Liver (tissue), 9 donors: ENCODE data around the gene FAM222A. TPM values are rescaled to one million over a fixed set of nuclear protein-coding genes. Genes with fewer than 3 reads are reported as not detected.

Source experiments
- DNase-seq: peaks from one replicate; pipeline ENCODE4 v3.0.0-alpha.2; 2017; ENCODE audit warnings: low spot score
- H3K27ac ChIP-seq, 2 donors: one replicate each; pipeline ENCODE4 v1.7.0; 2013; ENCODE audit warnings: inconsistent platforms in 2 of 2, low read length in 2 of 2, control low read depth in 1 of 2, low read depth in 1 of 2, mild to moderate bottlenecking in 1 of 2
- H3K27me3 ChIP-seq, 4 donors: one replicate each; pipeline versions ENCODE4 v1.6.1 to v1.7.0; 2013; ENCODE audit warnings: low read length in 3 of 4, inconsistent platforms in 1 of 4, mild to moderate bottlenecking in 1 of 4, moderate library complexity in 1 of 4; ENCODE audit not compliant: control insufficient read depth in 4 of 4, insufficient read depth in 4 of 4
- H3K36me3 ChIP-seq, 4 donors: one replicate each; pipeline versions ENCODE4 v1.6.1 to v1.7.0; 2013; ENCODE audit warnings: low read length in 3 of 4, mild to moderate bottlenecking in 3 of 4, low read depth in 1 of 4, moderate library complexity in 1 of 4; ENCODE audit not compliant: control insufficient read depth in 4 of 4, insufficient read depth in 3 of 4
- H3K4me1 ChIP-seq, 4 donors: one replicate each; pipeline versions ENCODE4 v1.6.1 to v1.7.0; 2013; ENCODE audit warnings: low read length in 3 of 4, mild to moderate bottlenecking in 3 of 4, moderate library complexity in 1 of 4; ENCODE audit not compliant: control insufficient read depth in 4 of 4, insufficient read depth in 4 of 4
- H3K4me3 ChIP-seq, 3 donors: one replicate each; pipeline versions ENCODE4 v1.6.1 to v1.7.0; 2013; ENCODE audit warnings: low read length in 3 of 3, control low read depth in 1 of 3, low read depth in 1 of 3, mild to moderate bottlenecking in 1 of 3
- H3K9ac ChIP-seq, 2 donors: one replicate each; pipeline ENCODE4 v1.7.0; 2013; ENCODE audit warnings: low read length in 2 of 2, mild to moderate bottlenecking in 2 of 2, moderate library complexity in 2 of 2, control low read depth in 1 of 2, low read depth in 1 of 2
- H3K9me3 ChIP-seq, 4 donors: one replicate each; pipeline versions ENCODE4 v1.6.1 to v1.7.0; 2013; ENCODE audit warnings: low read length in 3 of 4; ENCODE audit not compliant: control insufficient read depth in 4 of 4
- ATF3 ChIP-seq: IDR thresholded peaks from 2 replicates; pipeline ENCODE4 v1.6.1; 2016; ENCODE audit warnings: antibody characterized with exemption
- CTCF ChIP-seq: fragments of 150-350 bp; IDR thresholded peaks from 2 replicates; pipeline ENCODE4 v1.5.1; 2017; ENCODE audit warnings: improper control_type of control experiment, low read depth, low read length; ENCODE audit not compliant: missing input control
- EGR1 ChIP-seq, 2 donors: IDR thresholded peaks; 2 replicates each; pipeline ENCODE4 v1.6.1; 2016 to 2018; ENCODE audit warnings: antibody characterized with exemption in 2 of 2, low read depth in 2 of 2
- FOXA1 ChIP-seq: IDR thresholded peaks from 2 replicates; pipeline ENCODE4 v1.6.1; 2016; ENCODE audit warnings: antibody characterized with exemption
- FOXA2 ChIP-seq: IDR thresholded peaks from 2 replicates; pipeline ENCODE4 v1.6.1; 2016; ENCODE audit warnings: antibody characterized with exemption
- GABPA ChIP-seq, 2 donors: IDR thresholded peaks in 1 of 2; conservative IDR thresholded peaks in 1 of 2; 2 replicates each; pipeline ENCODE4 v1.6.1; 2016; ENCODE audit warnings: antibody characterized with exemption in 2 of 2, mild to moderate bottlenecking in 1 of 2, moderate library complexity in 1 of 2
- HNF4A ChIP-seq, 2 donors: conservative IDR thresholded peaks; 2 replicates each; pipeline ENCODE4 v1.6.1; 2016; ENCODE audit warnings: antibody characterized with exemption in 2 of 2, mild to moderate bottlenecking in 2 of 2
- HNF4G ChIP-seq: IDR thresholded peaks from 2 replicates; pipeline ENCODE4 v1.6.1; 2016; ENCODE audit warnings: antibody characterized with exemption
- JUND ChIP-seq, 2 donors: IDR thresholded peaks; 2 replicates each; pipeline ENCODE4 v1.6.1; 2016; ENCODE audit warnings: antibody characterized with exemption in 2 of 2
- MAX ChIP-seq: IDR thresholded peaks from 2 replicates; pipeline ENCODE4 v1.6.1; 2016; ENCODE audit warnings: antibody characterized with exemption
- NR2F2 ChIP-seq: IDR thresholded peaks from 2 replicates; pipeline ENCODE4 v1.6.1; 2016; ENCODE audit warnings: antibody characterized with exemption
- RAD21 ChIP-seq, 2 donors: IDR thresholded peaks; 2 replicates each; pipeline ENCODE4 v1.6.1; 2016; ENCODE audit warnings: antibody characterized with exemption in 2 of 2, mild to moderate bottlenecking in 2 of 2
- REST ChIP-seq: IDR thresholded peaks from 2 replicates; pipeline ENCODE4 v1.6.1; 2016; ENCODE audit warnings: antibody characterized with exemption, mild to moderate bottlenecking
- RXRA ChIP-seq, 2 donors: IDR thresholded peaks; 2 replicates each; pipeline ENCODE4 v1.6.1; 2017 to 2018; ENCODE audit warnings: antibody characterized with exemption in 2 of 2, mild to moderate bottlenecking in 1 of 2
- SP1 ChIP-seq: IDR thresholded peaks from 2 replicates; pipeline ENCODE4 v1.6.1; 2018; ENCODE audit warnings: antibody characterized with exemption, mild to moderate bottlenecking
- TAF1 ChIP-seq: conservative IDR thresholded peaks from 2 replicates; pipeline ENCODE4 v1.6.1; 2016; ENCODE audit warnings: antibody characterized with exemption, mild to moderate bottlenecking
- YY1 ChIP-seq: IDR thresholded peaks from 2 replicates; pipeline ENCODE4 v1.6.1; 2016; ENCODE audit warnings: antibody characterized with exemption, mild to moderate bottlenecking
- WGBS: extraction: QIAGEN DNeasy Blood & Tissue Kit; methylation state at CpG from one replicate; pipeline ENCODE4 v1.1.7; 2013; 5-methylcytosine and 5-hydroxymethylcytosine counted together
- polyA plus RNA-seq, 2 donors: library from polyadenylated mRNA; stranded (reverse) in 1 of 2; unstranded in 1 of 2; fragments of 200-250 nt in 1 of 2; fragments of >200 nt in 1 of 2; fragmentation: Nextera tagmentation in 1 of 2; extraction: Ambion mirVana in 1 of 2; gene quantifications; one replicate each; pipeline versions ENCODE4 v1.2.1 to v1.2.3, GENCODE V29; 2013 to 2015
- total RNA-seq, 2 donors: library from RNA; depleted of rRNA; stranded (reverse); fragments of >200 nt; gene quantifications; one replicate each; pipeline ENCODE4 v1.2.3, GENCODE V29; 2014
- TF ChIP-seq, protein P1 (sequence below): IDR thresholded peaks from 2 replicates; pipeline ENCODE4 v1.6.1; 2016; ENCODE audit warnings: antibody characterized with exemption
- donor health status: healthy.
- donor health status: healthy.
- donor health status: healthy.
- donor health status: healthy.
- donor health status: healthy.

Gene FAM222A
- total and polyA plus RNA-seq, 4 donors: 0.97 to 2.2 (median 1.9) TPM

DNA sequence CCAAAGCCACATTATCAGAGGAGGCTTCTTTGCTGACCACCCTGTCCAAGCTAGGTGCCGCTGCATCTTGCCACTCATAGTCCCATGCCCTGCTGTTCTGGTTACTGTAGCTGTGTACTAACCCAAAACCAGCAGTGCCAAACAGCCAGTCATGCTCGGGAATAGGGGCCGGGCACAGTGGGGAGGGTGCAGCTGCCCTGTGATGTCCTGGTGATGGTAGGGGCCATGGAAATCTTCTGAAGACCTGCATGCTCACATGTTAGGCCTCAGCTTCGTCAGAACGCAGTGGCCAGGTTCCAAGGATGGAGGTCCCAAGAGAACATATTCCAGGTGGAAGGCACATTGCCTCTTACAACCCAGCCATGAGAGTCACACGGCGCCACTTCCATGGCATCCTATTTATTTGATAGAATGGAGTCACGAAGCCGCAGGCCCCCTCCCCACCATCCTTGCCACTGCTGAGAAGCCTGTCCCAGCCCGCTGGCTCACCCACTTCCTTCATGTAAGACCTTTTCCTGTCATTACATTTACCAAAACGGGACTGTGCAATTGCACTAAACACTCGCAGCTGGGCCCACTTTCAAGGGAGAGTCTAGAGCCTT lies 48.5 kb downstream of the FAM222A start:
- H3K9me3 ChIP-seq: no peaks in the 10 kb centered on the region
- H3K27me3 ChIP-seq: no peaks in the 10 kb centered on the region
- H3K4me3 ChIP-seq: no peak overlapping the region
- no peaks in the 10 kb centered on the region for H3K36me3 ChIP-seq
- WGBS: 92% methylated on average over 12 of the region's 12 CpGs
- peaks cover 9 to 21% (median 17%) of the 10 kb centered on the region in 4 donors for H3K4me1 ChIP-seq
- no peak overlapping the region for H3K27ac ChIP-seq
- TF ChIP-seq MAX: no peak
- no peak for TF ChIP-seq ATF3
- no peak for TF ChIP-seq EGR1 (IDR thresholded peaks at IDR 0.05; ENCODE audit: low read depth in 2 of 2)
- no peak for TF ChIP-seq TAF1
- TF ChIP-seq CTCF: no peak
- TF ChIP-seq, protein P1, sequence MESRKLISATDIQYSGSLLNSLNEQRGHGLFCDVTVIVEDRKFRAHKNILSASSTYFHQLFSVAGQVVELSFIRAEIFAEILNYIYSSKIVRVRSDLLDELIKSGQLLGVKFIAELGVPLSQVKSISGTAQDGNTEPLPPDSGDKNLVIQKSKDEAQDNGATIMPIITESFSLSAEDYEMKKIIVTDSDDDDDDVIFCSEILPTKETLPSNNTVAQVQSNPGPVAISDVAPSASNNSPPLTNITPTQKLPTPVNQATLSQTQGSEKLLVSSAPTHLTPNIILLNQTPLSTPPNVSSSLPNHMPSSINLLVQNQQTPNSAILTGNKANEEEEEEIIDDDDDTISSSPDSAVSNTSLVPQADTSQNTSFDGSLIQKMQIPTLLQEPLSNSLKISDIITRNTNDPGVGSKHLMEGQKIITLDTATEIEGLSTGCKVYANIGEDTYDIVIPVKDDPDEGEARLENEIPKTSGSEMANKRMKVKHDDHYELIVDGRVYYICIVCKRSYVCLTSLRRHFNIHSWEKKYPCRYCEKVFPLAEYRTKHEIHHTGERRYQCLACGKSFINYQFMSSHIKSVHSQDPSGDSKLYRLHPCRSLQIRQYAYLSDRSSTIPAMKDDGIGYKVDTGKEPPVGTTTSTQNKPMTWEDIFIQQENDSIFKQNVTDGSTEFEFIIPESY: no peak
- no peak for TF ChIP-seq JUND (IDR thresholded peaks at IDR 0.05)
- TF ChIP-seq FOXA2: no peak
- TF ChIP-seq NR2F2: no peak
- no peak for TF ChIP-seq SP1
- no peak for TF ChIP-seq RXRA (IDR thresholded peaks at IDR 0.05)
- no peak for TF ChIP-seq REST
- TF ChIP-seq GABPA (IDR thresholded peaks at IDR 0.05 in 1 of 2, conservative IDR thresholded peaks at IDR 0.05 in 1 of 2): no peak
- no peak for TF ChIP-seq FOXA1
- TF ChIP-seq YY1: no peak
- TF ChIP-seq RAD21 (IDR thresholded peaks at IDR 0.05): no peak
- TF ChIP-seq HNF4A (conservative IDR thresholded peaks at IDR 0.05): no peak
- TF ChIP-seq HNF4G: no peak
- DNase-seq: peak; percentile 29
- H3K9ac ChIP-seq: no peak overlapping the region
